Activated effector memory CD4-positive, alpha-beta T cell treated with anti-CD3 and anti-CD28 coated beads, Interleukin-2, amount 50 U/mL, for 16 hours (primary cell): Measurements from ENCODE around the gene SLC5A2.
"Not testable (repeated sequence)": the region's sequence is repeated elsewhere in the genome, so short reads cannot be mapped to it uniquely, and the experiment has no call there.

Experiments used
- DNase-seq: peaks from one replicate; pipeline ENCODE4 v3.0.0-alpha.2; 2020

Gene SLC5A2

GRCh38 chr16:31483081-31483480 lies at the start of gene SLC5A2:
SLC5A2 (plus strand) TSS chr16:31483123; CDS start chr16:31483137, 14 bp downstream.
- no peak for DNase-seq

GRCh38 chr16:31435341-31436220 lies 47.3 kb upstream of the SLC5A2 start:
- DNase-seq: peak; percentile 48

GRCh38 chr16:31436221-31437045 lies 46.5 kb upstream of the SLC5A2 start:
- peak; percentile 60 for DNase-seq

GRCh38 chr16:31438414-31438813 lies 44.5 kb upstream of the SLC5A2 start:
- DNase-seq: peak; percentile 12

GRCh38 chr16:31439023-31439422 lies 43.9 kb upstream of the SLC5A2 start:
- DNase-seq: not testable (repeated sequence)

GRCh38 chr16:31439519-31439918 lies 43.4 kb upstream of the SLC5A2 start:
- peak; percentile 17 for DNase-seq

- peak; percentile 39 for DNase-seq
These were observed 42.3 kb upstream of the SLC5A2 start for GRCh38 chr16:31440516-31441184.

- peak; percentile 52 for DNase-seq
These were observed 41.0 kb upstream of the SLC5A2 start for GRCh38 chr16:31441956-31442355.

GRCh38 chr16:31445931-31446330 lies 37.0 kb upstream of the SLC5A2 start:
- peak; percentile 14 for DNase-seq

- peak; percentile 21 for DNase-seq
These were observed 31.7 kb upstream of the SLC5A2 start for GRCh38 chr16:31451201-31451600.

GRCh38 chr16:31451681-31452351 lies 31.1 kb upstream of the SLC5A2 start:
- peak; percentile 60 for DNase-seq

- DNase-seq: no peak
These were observed 30.3 kb upstream of the SLC5A2 start for GRCh38 chr16:31452631-31453106.

- DNase-seq: peak; percentile 56
These were observed 29.4 kb upstream of the SLC5A2 start for GRCh38 chr16:31453255-31454204.

GRCh38 chr16:31455601-31456314 lies 27.2 kb upstream of the SLC5A2 start:
- DNase-seq: peak; percentile 69

GRCh38 chr16:31456988-31457360 lies 25.9 kb upstream of the SLC5A2 start:
- peak; percentile 63 for DNase-seq

GRCh38 chr16:31458073-31458843 lies 24.7 kb upstream of the SLC5A2 start:
- DNase-seq: peak; percentile 84

- peak; percentile 99 for DNase-seq
These were observed 23.9 kb upstream of the SLC5A2 start, which contains the start of gene ARMC5 for GRCh38 chr16:31458844-31459686. ARMC5 (plus strand) TSS chr16:31459501; CDS start chr16:31459525, 24 bp downstream.
